Daoy (cell line): ENCODE results near the gene PGLYRP1. TPM values are rescaled to one million over a fixed set of nuclear protein-coding genes. Genes with fewer than 3 reads are reported as not detected.
A peak's percentile ranks its signal among the peaks of the same experiment; 100 is the strongest.

Experiments used
- DNase-seq: peaks from one replicate; pipeline ENCODE4 v3.0.0-alpha.2; 2015; ENCODE audit warnings: low read depth
- total RNA-seq: library from RNA; depleted of rRNA; stranded (reverse); fragments of >200 nt; shearing (Covaris generic); gene quantifications from 2 replicates; pipeline ENCODE4 v1.2.3, GENCODE V29; 2014; rRNA removed

Gene PGLYRP1
- total RNA-seq: not detected in 2 replicates

GRCh38 chr19:46022431-46023310 is at the start of gene PGLYRP1:
Gene PGLYRP1, minus strand, starts transcription at chr19:46023053. Its CDS starts 32 bp downstream, at chr19:46023021.
- no peak for DNase-seq

- DNase-seq: peak; percentile 86
Measured at GRCh38 chr19:46069806-46070341, 47.0 kb upstream of the PGLYRP1 start.

DNA sequence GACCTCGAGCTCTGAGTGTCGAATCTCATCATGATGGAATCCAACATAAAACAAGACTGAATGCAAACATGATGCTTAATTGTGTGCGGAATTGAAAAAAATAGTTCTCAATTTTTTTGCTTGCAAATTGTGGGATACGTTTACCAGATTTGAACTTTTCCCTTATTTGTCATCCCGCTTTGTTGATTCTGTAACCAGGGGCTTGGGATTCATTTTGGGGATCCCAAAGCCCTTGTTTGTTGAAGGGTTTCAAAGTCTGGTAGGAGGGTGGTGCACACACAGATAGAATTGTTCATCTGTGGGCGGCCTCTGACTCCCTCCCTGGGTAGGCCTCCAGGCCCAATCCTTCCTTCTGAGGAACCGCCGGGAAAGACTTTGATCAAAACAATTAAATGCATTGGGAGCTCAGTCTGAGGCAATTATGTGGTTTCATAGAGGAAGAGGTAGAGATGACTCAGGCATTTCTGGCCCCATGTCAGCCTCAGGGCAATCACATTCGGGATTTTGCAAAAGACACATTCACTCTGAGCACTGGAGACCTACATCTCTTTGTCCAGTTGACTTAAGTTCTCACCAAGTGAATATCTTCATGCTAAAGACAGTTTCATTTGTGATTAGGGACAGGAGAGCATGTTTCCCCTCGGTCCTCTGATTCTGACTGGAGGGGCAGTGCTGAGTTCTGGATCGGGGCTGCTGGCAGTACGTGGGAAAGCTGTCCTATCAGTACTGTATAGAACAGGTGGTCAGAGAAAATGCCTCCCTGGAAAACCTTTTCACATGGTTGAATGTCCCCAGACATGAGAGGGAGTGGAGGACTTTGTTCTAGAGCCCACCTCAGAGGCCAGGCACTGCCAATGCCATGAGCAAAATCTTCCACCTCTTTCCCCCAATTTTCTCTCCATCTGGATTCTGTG is 45.7 kb upstream of the PGLYRP1 start:
- peak; percentile 95 for DNase-seq

DNA sequence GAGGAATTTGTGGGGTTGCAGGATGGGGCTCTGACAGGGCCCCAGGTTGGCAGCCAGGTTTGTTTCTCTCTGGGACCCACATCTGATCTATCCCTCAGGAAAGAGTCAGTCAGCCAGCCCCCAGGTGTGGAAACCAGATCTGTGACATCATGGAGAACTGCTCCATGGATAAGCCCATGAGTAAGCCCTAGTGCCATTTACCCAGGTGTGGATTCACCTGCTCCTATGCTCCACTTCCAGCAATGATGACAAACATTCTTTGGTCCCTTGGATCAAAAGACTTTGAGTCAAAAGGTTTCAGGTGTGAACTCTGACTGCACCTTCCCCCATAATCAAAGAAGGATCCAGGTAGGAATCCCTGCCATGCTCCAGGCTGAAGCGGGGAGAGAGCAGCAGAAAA is 44.8 kb upstream of the PGLYRP1 start:
- DNase-seq: no peak

GRCh38 chr19:46066471-46066870 is 43.6 kb upstream of the PGLYRP1 start:
- no peak for DNase-seq

DNA sequence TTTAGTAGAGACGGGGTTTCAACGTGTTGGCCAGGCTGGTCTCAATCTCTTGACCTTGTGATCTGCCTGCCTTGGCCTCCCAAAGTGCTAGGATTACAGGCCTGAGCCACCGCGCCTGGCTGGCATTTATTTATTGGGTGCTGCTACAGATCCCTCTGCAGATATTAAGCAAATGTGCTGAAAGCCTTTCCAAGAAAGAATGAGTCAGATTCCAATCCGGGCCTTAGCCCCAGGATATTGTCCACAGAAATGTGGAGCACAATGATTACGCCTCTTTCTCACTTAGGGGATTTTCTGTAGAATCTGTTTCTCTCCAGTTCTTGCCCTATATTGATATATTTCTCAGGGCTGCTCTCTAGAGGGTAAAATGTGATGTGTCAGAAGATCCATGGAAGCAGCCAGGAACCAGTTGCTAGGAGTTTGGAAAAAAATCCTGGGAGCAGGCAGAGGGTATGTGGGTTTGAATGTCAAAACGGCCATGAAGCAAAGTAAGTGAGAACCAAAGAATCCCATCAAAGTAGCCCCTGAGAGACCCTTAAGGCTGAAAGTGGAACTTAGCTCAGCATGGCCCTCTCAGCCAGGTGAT is 42.7 kb upstream of the PGLYRP1 start:
- DNase-seq: peak; percentile 65

- no peak for DNase-seq
Measured at GRCh38 chr19:46063201-46063600, 40.3 kb upstream of the PGLYRP1 start.

DNA sequence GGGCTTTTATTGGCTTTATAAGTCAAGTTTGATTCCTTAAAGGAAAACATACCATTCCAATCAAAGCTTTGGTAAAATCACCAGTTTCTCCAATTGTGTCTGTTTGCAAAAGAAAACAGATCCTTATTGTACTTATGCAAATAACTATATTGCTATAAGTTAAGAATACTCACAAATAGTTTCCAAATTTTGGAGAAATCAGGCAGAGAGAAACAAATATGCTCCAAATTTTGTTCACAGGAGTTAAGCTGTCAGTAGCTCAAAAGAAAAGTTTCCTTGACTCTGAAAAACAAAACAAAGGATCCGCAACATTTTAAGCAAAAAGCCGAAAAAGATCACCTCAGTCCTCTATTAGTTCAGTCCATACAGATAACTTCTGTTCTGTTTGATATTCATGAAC is 37.2 kb upstream of the PGLYRP1 start:
- no peak for DNase-seq

- no peak for DNase-seq
Measured at GRCh38 chr19:46058778-46059177, 35.9 kb upstream of the PGLYRP1 start.

DNA sequence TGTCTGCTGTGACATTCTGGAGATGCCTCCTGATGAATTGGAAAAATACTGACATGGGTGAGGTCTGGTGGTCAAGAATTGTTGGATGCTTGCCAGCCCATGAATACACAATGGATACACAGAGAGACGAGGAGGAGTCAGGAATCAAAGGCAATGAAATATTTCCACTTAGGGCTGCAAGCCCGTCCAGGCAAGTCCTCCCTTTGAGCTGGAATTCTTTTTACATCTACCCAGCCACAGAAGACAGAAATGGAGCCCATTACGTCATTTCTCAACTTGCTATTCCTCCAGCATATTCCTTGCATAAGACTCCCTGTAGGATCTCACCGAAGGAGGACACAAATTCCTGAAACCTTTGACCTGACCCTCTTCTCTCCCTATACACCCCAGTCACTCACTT is 33.7 kb upstream of the PGLYRP1 start:
- DNase-seq: no peak

- no peak for DNase-seq
Measured at GRCh38 chr19:46052896-46053295, 30.0 kb upstream of the PGLYRP1 start.

DNA sequence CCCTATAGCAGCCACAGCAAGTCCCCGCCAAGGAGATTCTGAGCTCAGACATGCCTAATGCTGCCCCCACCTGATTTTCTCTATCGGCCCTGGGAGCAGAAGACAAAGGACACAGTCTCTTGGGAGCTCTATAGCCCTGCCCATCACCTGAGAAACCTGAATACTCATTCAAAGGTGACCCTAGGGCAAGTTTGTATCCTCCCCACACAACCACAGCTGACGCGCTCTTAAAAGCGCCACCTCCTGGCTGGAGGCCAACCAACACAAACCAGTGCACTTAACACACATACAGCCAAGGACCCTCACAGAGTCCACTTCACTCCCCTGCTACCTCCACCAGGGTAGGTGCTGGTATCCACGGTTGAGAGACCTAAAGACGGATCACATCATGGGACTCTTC is 26.7 kb upstream of the PGLYRP1 start:
- DNase-seq: no peak

DNA sequence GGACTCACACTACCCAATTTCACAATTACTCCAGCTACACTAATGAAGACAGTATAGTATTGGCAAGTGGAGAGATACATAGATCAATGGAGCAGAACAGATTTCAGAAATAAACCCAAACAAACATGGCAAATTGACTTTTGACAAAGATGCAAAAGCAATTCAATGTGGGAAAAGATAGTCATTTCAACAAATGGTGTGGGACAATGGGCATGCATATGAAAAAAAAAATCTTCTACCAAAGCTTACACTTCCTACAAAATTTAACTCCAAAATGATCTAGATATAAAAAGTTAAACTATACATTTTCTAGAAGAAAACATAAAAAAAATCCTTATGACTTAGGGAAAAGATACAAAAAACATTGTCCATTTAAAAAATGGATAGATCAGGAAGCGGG is 20.7 kb upstream of the PGLYRP1 start:
- no peak for DNase-seq

DNA sequence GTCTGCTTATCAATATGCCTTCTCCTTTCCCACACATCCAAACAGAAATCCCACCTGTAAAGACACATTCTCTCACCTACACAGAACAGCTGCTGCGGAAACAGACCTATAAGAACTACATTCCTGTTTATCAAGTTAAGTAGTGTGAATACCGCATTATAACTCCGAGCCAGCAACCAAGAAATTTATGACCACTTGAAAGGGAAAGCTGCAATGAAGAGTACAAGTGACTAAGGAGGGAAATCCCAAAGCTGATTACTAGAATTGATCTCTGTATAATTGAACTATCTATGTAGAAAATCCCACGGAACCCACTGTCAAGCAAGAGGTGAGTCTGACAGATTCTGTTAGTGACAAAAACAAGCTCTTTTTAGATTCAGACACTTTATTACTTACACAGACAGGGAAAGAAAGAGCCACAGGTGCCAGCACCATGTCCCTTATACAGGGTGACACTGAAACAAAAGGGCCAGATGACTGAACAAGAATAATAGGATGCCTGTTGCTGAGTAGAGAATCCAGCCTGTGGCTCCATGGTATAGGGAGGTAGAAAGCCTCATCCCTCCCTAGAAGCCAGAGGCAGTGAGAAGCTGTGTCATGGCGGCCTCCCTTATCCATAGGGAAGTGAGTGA is 19.5 kb upstream of the PGLYRP1 start:
- no peak for DNase-seq

DNA sequence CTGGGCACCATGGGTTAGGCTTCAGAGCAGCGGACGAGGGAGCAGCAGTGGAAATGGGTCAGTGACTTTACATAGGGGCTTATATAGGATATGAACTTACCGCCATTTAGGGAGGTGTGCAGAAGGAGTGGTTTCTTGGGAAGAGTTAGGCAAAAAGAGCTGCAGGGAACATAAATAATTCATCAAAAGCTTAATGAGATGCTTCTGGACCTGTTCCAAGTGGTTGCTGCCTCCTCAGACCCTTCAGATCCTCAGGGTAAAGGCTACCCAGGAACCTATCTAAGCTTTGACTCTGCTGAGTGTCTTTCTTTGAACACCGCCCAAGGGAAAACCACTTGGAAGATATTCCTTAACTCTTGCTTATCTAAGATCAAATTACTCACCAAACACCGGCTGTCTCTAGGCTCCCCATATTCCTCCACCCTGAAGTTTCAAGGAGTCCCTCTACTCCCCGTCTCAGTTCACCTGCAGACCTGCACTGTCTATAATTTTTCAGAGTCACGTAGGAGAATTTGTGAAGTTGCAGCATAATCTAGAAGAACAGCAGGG is 18.2 kb upstream of the PGLYRP1 start, which contains the start of gene IGFL4:
Gene IGFL4 (minus strand): TSS at position 51 of the 549 bp plus-strand sequence. CDS start 40 bp downstream, at position 11.
- peak; percentile 55 for DNase-seq

GRCh38 chr19:46040125-46040524 is 17.3 kb upstream of the PGLYRP1 start:
- DNase-seq: no peak

- DNase-seq: no peak
Measured at GRCh38 chr19:46036744-46037128, 13.9 kb upstream of the PGLYRP1 start.

- no peak for DNase-seq
Measured at GRCh38 chr19:46035986-46036743, 13.3 kb upstream of the PGLYRP1 start.

DNA sequence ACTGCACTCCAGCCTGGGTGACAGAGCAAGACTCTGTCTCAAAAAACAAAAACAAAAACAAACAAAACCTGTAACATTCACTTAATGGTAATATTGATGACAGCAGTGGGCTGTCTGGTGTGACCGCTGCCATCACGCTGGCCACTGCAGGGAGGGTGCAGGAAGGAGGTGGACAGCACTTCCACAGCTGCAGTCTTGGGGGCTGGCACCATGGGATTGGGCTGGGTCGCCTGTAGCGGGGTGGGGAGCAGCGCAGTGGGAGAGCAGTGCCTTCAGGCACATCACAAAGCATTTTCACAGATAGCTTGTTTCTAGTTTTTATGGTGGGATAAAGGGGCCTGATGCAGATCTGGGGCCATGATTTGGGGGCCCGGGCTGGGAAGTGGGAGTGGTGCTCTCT is 12.7 kb upstream of the PGLYRP1 start:
- DNase-seq: no peak

GRCh38 chr19:46033401-46033800 is 10.5 kb upstream of the PGLYRP1 start:
- DNase-seq: no peak
